SK-N-SH treated with all-trans-retinoic acid at 6 μM for 48 hours (cell line): ENCODE measurements around the gene CHKA.

ENCODE experiments used
- ATAC-seq: fragments of 200-7000 bp; cut with Tn5 transposase; 3 replicates; pipeline ENCODE4 v1.9.1; 2020; ENCODE audit warnings: mild to moderate bottlenecking, moderate library complexity
- ARNTL ChIP-seq: fragments of 450-650 bp; formaldehyde crosslinking; IDR thresholded peaks from 2 replicates; pipeline ENCODE4 v1.5.0; 2020; ENCODE audit warnings: low read depth, mild to moderate bottlenecking, moderate library complexity, borderline replicate concordance
- BACH2 ChIP-seq: fragments of 250-450 bp; sonication (Bioruptor Pico); IDR thresholded peaks from 2 replicates; pipeline ENCODE4 v1.9.0; 2021; ENCODE audit warnings: mild to moderate bottlenecking, borderline replicate concordance
- CREB5 ChIP-seq: fragments of 250-450 bp; sonication (Bioruptor Pico); IDR thresholded peaks from 2 replicates; pipeline ENCODE4 v1.5.1; 2020; ENCODE audit warnings: low read depth, mild to moderate bottlenecking, moderate library complexity
- CSRNP3 ChIP-seq: fragments of 250-450 bp; sonication (Bioruptor Pico); IDR thresholded peaks from 2 replicates; pipeline ENCODE4 v1.5.1; 2021; ENCODE audit warnings: mild to moderate bottlenecking, moderate library complexity
- GLIS3 ChIP-seq: fragments of 250-450 bp; sonication (Bioruptor Pico); IDR thresholded peaks from 2 replicates; pipeline ENCODE4 v1.5.0; 2020; ENCODE audit warnings: mild to moderate bottlenecking, moderate library complexity
- ISL1 ChIP-seq: fragments of 250-450 bp; sonication (Bioruptor Pico); IDR thresholded peaks from 2 replicates; pipeline ENCODE4 v2.1.2; 2022; ENCODE audit warnings: mild to moderate bottlenecking, moderate library complexity
- OSR1 ChIP-seq: fragments of 250-450 bp; sonication (Bioruptor Pico); IDR thresholded peaks from 2 replicates; pipeline ENCODE4 v1.8.0; 2022; ENCODE audit warnings: moderate library complexity, mild to moderate bottlenecking, inconsistent platforms
- PATZ1 ChIP-seq: fragments of 250-450 bp; sonication (Bioruptor Pico); IDR thresholded peaks from 2 replicates; pipeline ENCODE4 v1.8.0; 2020; ENCODE audit warnings: mild to moderate bottlenecking, moderate library complexity, borderline replicate concordance
- POU6F1 ChIP-seq: fragments of 250-450 bp; sonication (Bioruptor Pico); IDR thresholded peaks from 2 replicates; pipeline ENCODE4 v1.8.0; 2021; ENCODE audit warnings: low read depth, mild to moderate bottlenecking, moderate library complexity, borderline replicate concordance
- PPARA ChIP-seq: fragments of 250-450 bp; sonication (Bioruptor Pico); IDR thresholded peaks from 2 replicates; pipeline ENCODE4 v1.5.0; 2020; ENCODE audit warnings: mild to moderate bottlenecking, borderline replicate concordance
- RARB ChIP-seq: fragments of 250-450 bp; sonication (Bioruptor Pico); IDR thresholded peaks from 2 replicates; pipeline ENCODE4 v1.8.0; 2021; ENCODE audit warnings: mild to moderate bottlenecking, moderate library complexity
- SNAI2 ChIP-seq: fragments of 250-450 bp; sonication (Bioruptor Pico); IDR thresholded peaks from 2 replicates; pipeline ENCODE4 v1.5.0; 2020; ENCODE audit warnings: mild to moderate bottlenecking, moderate library complexity
- TCF4 ChIP-seq: fragments of 250-450 bp; sonication (Bioruptor Pico); IDR thresholded peaks from 2 replicates; pipeline ENCODE4 v1.8.0; 2021; ENCODE audit warnings: mild to moderate bottlenecking, moderate library complexity, borderline replicate concordance
- TOX ChIP-seq: fragments of 250-450 bp; sonication (Bioruptor Pico); IDR thresholded peaks from 2 replicates; pipeline ENCODE4 v1.8.0; 2021; ENCODE audit warnings: mild to moderate bottlenecking, moderate library complexity, borderline replicate concordance
- TSHZ2 ChIP-seq: fragments of 250-450 bp; sonication (Bioruptor Pico); IDR thresholded peaks from 2 replicates; pipeline ENCODE4 v1.5.0; 2020; ENCODE audit warnings: mild to moderate bottlenecking, moderate library complexity
- ZFP30 ChIP-seq: fragments of 450-650 bp; formaldehyde crosslinking; IDR thresholded peaks from 2 replicates; pipeline ENCODE4 v1.5.0; 2022; ENCODE audit warnings: mild to moderate bottlenecking, moderate library complexity
- ZNF565 ChIP-seq: fragments of 450-650 bp; formaldehyde crosslinking; conservative IDR thresholded peaks from 2 replicates; pipeline ENCODE4 v1.5.0; 2020; ENCODE audit warnings: low read depth, mild to moderate bottlenecking, moderate library complexity
- ZNF70 ChIP-seq: fragments of 450-650 bp; formaldehyde crosslinking; IDR thresholded peaks from 2 replicates; pipeline ENCODE4 v1.5.0; 2020; ENCODE audit warnings: mild to moderate bottlenecking, moderate library complexity
- ZNF8 ChIP-seq: fragments of 450-650 bp; formaldehyde crosslinking; IDR thresholded peaks from 2 replicates; pipeline ENCODE4 v1.5.0; 2020; ENCODE audit warnings: mild to moderate bottlenecking, moderate library complexity

Gene CHKA

GRCh38 chr11:68043349-68044144 is 77.6 kb downstream of the CHKA start:
- TF ChIP-seq ZNF565 (CRISPR knock-in tag) (no peak), ZNF70 (no peak), ARNTL (CRISPR knock-in tag) (no peak), TOX (no peak), PATZ1 (CRISPR knock-in tag) (no peak), TCF4 (CRISPR knock-in tag) (no peak), CREB5 (CRISPR knock-in tag) (no peak), GLIS3 (CRISPR knock-in tag) (no peak)
- peak; percentile 14 for ATAC-seq

GRCh38 chr11:68043029-68043348 is 78.2 kb downstream of the CHKA start:
- TF ChIP-seq ZNF70 = no peak
- TF ChIP-seq ISL1 = no peak
- no peak for TF ChIP-seq ZFP30 (CRISPR knock-in tag)
- TF ChIP-seq TOX = no peak
- no peak for TF ChIP-seq CSRNP3 (CRISPR knock-in tag)
- TF ChIP-seq POU6F1 (CRISPR knock-in tag) = no peak
- no peak for TF ChIP-seq OSR1 (CRISPR knock-in tag)
- no peak for TF ChIP-seq PPARA (CRISPR knock-in tag)
- no peak for ATAC-seq

- ATAC-seq = no peak
- no peak for TF ChIP-seq SNAI2 (CRISPR knock-in tag)
- no peak for TF ChIP-seq TCF4 (CRISPR knock-in tag)
- TF ChIP-seq TOX = no peak
- no peak for TF ChIP-seq PATZ1 (CRISPR knock-in tag)
- TF ChIP-seq POU6F1 (CRISPR knock-in tag) = no peak
- no peak for TF ChIP-seq BACH2
- TF ChIP-seq ZNF565 (CRISPR knock-in tag) = no peak
- no peak for TF ChIP-seq GLIS3 (CRISPR knock-in tag)
- TF ChIP-seq CSRNP3 (CRISPR knock-in tag) = no peak
- TF ChIP-seq ISL1 = no peak
- TF ChIP-seq TSHZ2 = no peak
- TF ChIP-seq ZNF8 = no peak
- TF ChIP-seq ZFP30 (CRISPR knock-in tag) = no peak
- TF ChIP-seq RARB = no peak
These were observed 78.8 kb downstream of the CHKA start for GRCh38 chr11:68042219-68043028.
